ENCODE data around the gene PCSK7. TPM values are rescaled to one million over a fixed set of nuclear protein-coding genes. Genes with fewer than 3 reads are reported as not detected.
A peak's percentile ranks its signal among the peaks of the same experiment; 100 is the strongest.

Gene PCSK7
- total and polyA plus RNA-seq, 9 donors: 14.5 to 67.7 (median 31.1) TPM

GRCh38 chr11:117232911-117233409, 1.1 kb upstream of the PCSK7 start:
- whole genome bisulfite sequencing, 3 donors: 0 to 1% (median 1%) methylated on average over 23 to 27 of the region's 27 CpGs
- H3K4me3 ChIP-seq: peak overlapping the region; percentile 63
- H3K4me1 ChIP-seq (ENCODE audit: insufficient read depth): peaks cover 1% of the 10 kb centered on the region
- TF ChIP-seq POLR2A (IDR thresholded peaks at IDR 0.05): no peak
- TF ChIP-seq EP300 (IDR thresholded peaks at IDR 0.05): no peak
- TF ChIP-seq CTCF (IDR thresholded peaks at IDR 0.05): no peak
- no peaks in the 10 kb centered on the region for H3K27me3 ChIP-seq
- intact Hi-C loops (cut with DNase I): loop anchor here (2.0 to 10.0 kb wide), 5 partner anchors 82 to 441 kb away; partner anchors contain the start of genes BACE1 (in 2 of the 4), APOA5 (in 1 of the 4) and CEP164 (in 1 of the 4)
- no peaks in the 10 kb centered on the region for H3K9me3 ChIP-seq
- DNase-seq: peak in 3 of 5 donors; percentile 38 to 64 (median 60)
- H3K27ac ChIP-seq: peak overlapping the region; percentile 79 to 93
- H3K36me3 ChIP-seq: no peaks in the 10 kb centered on the region

GRCh38 chr11:117232092-117232878, 412 bp upstream of the PCSK7 start, which contains the start of gene RNF214:
TSS of gene RNF214 (plus strand) at chr11:117232671. CDS start at chr11:117234273, 1,602 bp downstream.
- Histone ChIP-seq H3K4me1 (ENCODE audit: insufficient read depth) (peaks cover 1% of the 10 kb centered on the region), H3K27me3 (no peaks in the 10 kb centered on the region), H3K9me3 (no peaks in the 10 kb centered on the region), H3K4me3 (peak within 1 kb of the TSS; percentile 63), H3K27ac (peak within 1 kb of the TSS; percentile 79 to 93), H3K36me3 (no peaks in the 10 kb centered on the region)
- intact Hi-C loops (cut with DNase I): loop anchor here (2.0 to 10.0 kb wide), 5 partner anchors 83 to 440 kb away; partner anchors contain the start of genes BACE1 (in 2 of the 4), APOA5 (in 1 of the 4) and CEP164 (in 1 of the 4)
- TF ChIP-seq CTCF (IDR thresholded peaks at IDR 0.05) (peak; percentile 72 to 99 (median 96)), POLR2A (IDR thresholded peaks at IDR 0.05) (peak; percentile 78), EP300 (IDR thresholded peaks at IDR 0.05) (no peak)
- 0 to 2% (median 1%) methylated on average over 65 to 94 of the region's 94 CpGs for WGBS, 3 donors
- DNase-seq: peak; percentile 75 to 88 (median 83)

GRCh38 chr11:117230999-117231841, 653 bp downstream of the PCSK7 start:
- TF ChIP-seq EP300 (IDR thresholded peaks at IDR 0.05) (no peak), CTCF (IDR thresholded peaks at IDR 0.05) (no peak), POLR2A (IDR thresholded peaks at IDR 0.05) (no peak)
- Histone ChIP-seq H3K4me1 (ENCODE audit: insufficient read depth) (peaks cover 1% of the 10 kb centered on the region), H3K36me3 (no peaks in the 10 kb centered on the region), H3K27ac (peak overlapping the region; percentile 53 to 93), H3K9me3 (no peaks in the 10 kb centered on the region), H3K4me3 (peak overlapping the region; percentile 63), H3K27me3 (no peaks in the 10 kb centered on the region)
- intact Hi-C loops (cut with DNase I): loop anchor here (5.0 to 10.0 kb wide), 4 partner anchors 84 to 439 kb away; partner anchors contain the start of genes BACE1 (in 2 of the 4), APOA5 (in 1 of the 4) and CEP164 (in 1 of the 4)
- 4 to 6% (median 4%) methylated on average over 14 of the region's 14 CpGs for WGBS, 3 donors
- DNase-seq: no peak
